CD14-positive monocyte (primary cell): ENCODE measurements around the gene RNGTT. TPM values are rescaled to one million over a fixed set of nuclear protein-coding genes. Genes with fewer than 3 reads are reported as not detected.

ENCODE experiments used
- DNase-seq, 3 donors: peaks; one replicate each; pipeline ENCODE4 v3.0.0-alpha.2; 2011 to 2022
- H2AFZ ChIP-seq: 2 replicates; pipeline ENCODE4 v1.6.0; 2012; ENCODE audit warnings: mild to moderate bottlenecking, low read depth, low read length, inconsistent platforms; ENCODE audit not compliant: insufficient read depth, poor library complexity, severe bottlenecking
- H3K27ac ChIP-seq, 2 donors: 1 replicate in 1 of 2; 2 replicates in 1 of 2; pipeline ENCODE4 v1.5.1; 2012 to 2013; ENCODE audit warnings: low read length in 2 of 2, control low read depth in 1 of 2, inconsistent platforms in 1 of 2, low read depth in 1 of 2, mild to moderate bottlenecking in 1 of 2
- H3K27me3 ChIP-seq, 2 donors: one replicate each; pipeline versions ENCODE4 v1.6.0 to v1.6.1; 2011 to 2013; ENCODE audit warnings: low read length in 2 of 2; ENCODE audit not compliant: control insufficient read depth in 2 of 2, insufficient read depth in 2 of 2
- H3K36me3 ChIP-seq, 2 donors: replicated peaks in 1 of 2; 1 replicate in 1 of 2; 2 replicates in 1 of 2; pipeline versions ENCODE4 v1.5.1 to v1.6.1; 2012 to 2013; ENCODE audit warnings: low read length in 2 of 2, control low read depth in 1 of 2, inconsistent platforms in 1 of 2, mild to moderate bottlenecking in 1 of 2; ENCODE audit not compliant: insufficient read depth in 2 of 2, control insufficient read depth in 1 of 2
- H3K4me1 ChIP-seq, 2 donors: 1 replicate in 1 of 2; 2 replicates in 1 of 2; pipeline versions ENCODE4 v1.5.1 to v1.6.1; 2012 to 2013; ENCODE audit warnings: low read length in 2 of 2, control low read depth in 1 of 2, inconsistent platforms in 1 of 2, mild to moderate bottlenecking in 1 of 2, moderate library complexity in 1 of 2; ENCODE audit not compliant: insufficient read depth in 2 of 2, control insufficient read depth in 1 of 2
- H3K4me2 ChIP-seq: replicated peaks from 2 replicates; pipeline ENCODE3; 2012; ENCODE audit warnings: low read length, moderate library complexity, mild to moderate bottlenecking; ENCODE audit not compliant: poor library complexity, severe bottlenecking; ENCODE audit errors: extremely low read depth
- H3K4me3 ChIP-seq, 3 experiments: fragments of 200-600 bp in 1 of 3; sonication (generic) in 1 of 3; replicated peaks in 1 of 3; 1 replicate in 2 of 3; 2 replicates in 1 of 3; pipeline ENCODE4 v1.5.1; 2011 to 2013; ENCODE audit warnings: low read length in 3 of 3, mild to moderate bottlenecking in 3 of 3, control low read depth in 2 of 3, low read depth in 2 of 3, inconsistent platforms in 1 of 3, moderate library complexity in 1 of 3
- H3K79me2 ChIP-seq: 2 replicates; pipeline ENCODE4 v1.6.0; 2012; ENCODE audit warnings: mild to moderate bottlenecking, control low read depth, inconsistent platforms, low read length, moderate library complexity; ENCODE audit not compliant: insufficient read depth
- H3K9ac ChIP-seq: 2 replicates; pipeline ENCODE4 v1.6.0; 2017; ENCODE audit warnings: low read length, mild to moderate bottlenecking; ENCODE audit not compliant: insufficient read depth, poor library complexity, severe bottlenecking
- H3K9me3 ChIP-seq, 2 donors: replicated peaks in 1 of 2; 1 replicate in 1 of 2; 2 replicates in 1 of 2; pipeline versions ENCODE4 v1.5.1 to v1.6.1; 2012 to 2013; ENCODE audit warnings: low read length in 2 of 2, control low read depth in 1 of 2; ENCODE audit not compliant: control insufficient read depth in 1 of 2, insufficient read depth in 1 of 2
- H4K20me1 ChIP-seq: 2 replicates; pipeline ENCODE4 v1.6.0; 2012; ENCODE audit warnings: mild to moderate bottlenecking, low read length, control low read depth, moderate library complexity; ENCODE audit not compliant: insufficient read depth
- H3K27ac Mint-ChIP-seq, 7 donors: one replicate each; pipeline ENCODE4 v1.8.0; 2020; ENCODE audit warnings: mild to moderate bottlenecking in 7 of 7, mixed read lengths in 7 of 7, moderate library complexity in 6 of 7, inconsistent platforms in 2 of 7
- H3K27me3 Mint-ChIP-seq, 3 donors: one replicate each; pipeline ENCODE4 v1.8.0; 2021 to 2022; ENCODE audit warnings: low read depth in 3 of 3, mild to moderate bottlenecking in 3 of 3, mixed read lengths in 3 of 3, moderate library complexity in 3 of 3, inconsistent platforms in 1 of 3
- H3K36me3 Mint-ChIP-seq, 2 donors: one replicate each; pipeline ENCODE4 v1.8.0; 2020; ENCODE audit warnings: mixed read lengths in 2 of 2, inconsistent platforms in 1 of 2, mild to moderate bottlenecking in 1 of 2
- H3K4me1 Mint-ChIP-seq: one replicate; pipeline ENCODE4 v1.8.0; 2020; ENCODE audit warnings: mild to moderate bottlenecking, mixed read lengths
- H3K4me3 Mint-ChIP-seq, 2 donors: one replicate each; pipeline ENCODE4 v1.8.0; 2020; ENCODE audit warnings: mild to moderate bottlenecking in 2 of 2, mixed read lengths in 2 of 2, moderate library complexity in 1 of 2
- H3K9me3 Mint-ChIP-seq, 7 donors: one replicate each; pipeline ENCODE4 v1.8.0; 2020 to 2022; ENCODE audit warnings: mixed read lengths in 7 of 7, mild to moderate bottlenecking in 6 of 7, moderate library complexity in 6 of 7, inconsistent platforms in 2 of 7
- CTCF ChIP-seq: fragments of 200-600 bp; IDR thresholded peaks from one replicate; pipeline ENCODE4 v1.8.0; 2022; ENCODE audit warnings: antibody characterized with exemption, mild to moderate bottlenecking
- WGBS: methylation state at CpG from one replicate; pipeline ENCODE4 v1.1.5; 2013; ENCODE audit warnings: missing lambda C conversion rate; ENCODE audit not compliant: insufficient coverage; 5-methylcytosine and 5-hydroxymethylcytosine counted together
- intact Hi-C, 2 donors: fragments of 100-400 bp; cut with micrococcal nuclease; formaldehyde crosslinking; loops; one replicate each; pipeline versions ENCODE4 v1.15.0 to v1.15.1; 2023
- polyA plus RNA-seq, 3 donors: library from polyadenylated mRNA; depleted of rRNA in 1 of 3; unstranded in 2 of 3; stranded (reverse) in 1 of 3; fragments of 300-500 nt in 2 of 3; fragments of >200 nt in 1 of 3; fragmentation: Illumina TruSeq in 2 of 3; gene quantifications; 1 replicate in 2 of 3; 2 replicates in 1 of 3; pipeline ENCODE4 v1.2.3, GENCODE V29; 2012 to 2021

RNGTT gene
- polyA plus RNA-seq, 3 donors: 2.3 to 8.6 (median 5.8) TPM

GRCh38 chr6:88967891-88968290, 4.5 kb upstream of the RNGTT start:
- intact Hi-C loops: loop anchor here in 1 of 2 donors (10.0 kb wide), 2 partner anchors 667 to 857 kb away; partner anchors contain the start of genes CASP8AP2 and LYRM2
- no peaks in the 10 kb centered on the region for H3K36me3 ChIP-seq
- H2AFZ ChIP-seq: no peak overlapping the region
- peaks cover 8 to 11% of the 10 kb centered on the region in 2 donors for H3K4me1 ChIP-seq
- Mint-ChIP-seq H3K27me3 (peaks cover 0 to 5% (median 0%) of the 10 kb centered on the region in 3 donors), H3K4me1 (peaks cover 9% of the 10 kb centered on the region), H3K36me3 (no peaks in the 10 kb centered on the region), H3K27ac (no peak overlapping the region), H3K9me3 (peaks cover 7 to 46% (median 31%) of the 10 kb centered on the region in 7 donors), H3K4me3 (no peak overlapping the region)
- H3K9ac ChIP-seq: no peak overlapping the region
- H3K4me2 ChIP-seq: no peak overlapping the region
- peaks cover 19 to 25% of the 10 kb centered on the region in 2 donors for H3K9me3 ChIP-seq
- peaks cover 5% of the 10 kb centered on the region for H3K79me2 ChIP-seq
- no peak overlapping the region for H3K27ac ChIP-seq
- no peak for TF ChIP-seq CTCF
- no peaks in the 10 kb centered on the region for H3K27me3 ChIP-seq
- no peaks in the 10 kb centered on the region for H4K20me1 ChIP-seq
- no peak overlapping the region for H3K4me3 ChIP-seq
- no peak for DNase-seq

- Histone ChIP-seq H4K20me1 (no peaks in the 10 kb centered on the region), H3K4me2 (no peak overlapping the region), H3K9ac (no peak overlapping the region), H3K79me2 (peaks cover 27% of the 10 kb centered on the region), H3K27me3 (no peaks in the 10 kb centered on the region), H3K4me3 (no peak overlapping the region), H3K27ac (no peak overlapping the region), H3K36me3 (no peaks in the 10 kb centered on the region), H3K4me1 (peaks cover 15 to 19% of the 10 kb centered on the region in 2 donors), H2AFZ (no peak overlapping the region), H3K9me3 (peaks cover 19 to 25% of the 10 kb centered on the region in 2 donors)
- TF ChIP-seq CTCF: no peak
- WGBS: no CpG with 5 or more reads among the region's 2 CpGs
- no peak overlapping the region for H3K4me3 Mint-ChIP-seq
- peaks cover 0 to 4% (median 0%) of the 10 kb centered on the region in 3 donors for H3K27me3 Mint-ChIP-seq
- H3K9me3 Mint-ChIP-seq: peaks cover 7 to 41% (median 30%) of the 10 kb centered on the region in 7 donors
- peaks cover 15% of the 10 kb centered on the region for H3K4me1 Mint-ChIP-seq
- H3K36me3 Mint-ChIP-seq: peaks cover 0 to 3% of the 10 kb centered on the region in 2 donors
- DNase-seq: no peak
- H3K27ac Mint-ChIP-seq: no peak overlapping the region
- intact Hi-C loops: loop anchor here in 1 of 2 donors (10.0 kb wide), 2 partner anchors 669 to 859 kb away; partner anchors contain the start of genes CASP8AP2 and LYRM2
Measured at GRCh38 chr6:88965691-88966090, 2.3 kb upstream of the RNGTT start.
